Mammary epithelial cell (primary cell): Measurements from ENCODE around the gene TAF5L.

Experiments
- EZH2 ChIP-seq: IDR thresholded peaks from 2 replicates; pipeline ENCODE4 v1.6.1; 2012; ENCODE audit warnings: low read length, inconsistent platforms, borderline replicate concordance
- TF ChIP-seq, protein P1 (sequence below), 2 donors: IDR thresholded peaks in 1 of 2; conservative IDR thresholded peaks in 1 of 2; 2 replicates each; pipeline ENCODE4 v1.5.1; 2011 to 2012; ENCODE audit warnings: inconsistent platforms in 2 of 2, low read length in 2 of 2, mild to moderate bottlenecking in 2 of 2, control low read depth in 1 of 2, low read depth in 1 of 2; ENCODE audit not compliant: insufficient read depth in 1 of 2; ENCODE audit errors: extremely low read depth in 1 of 2

DNA sequence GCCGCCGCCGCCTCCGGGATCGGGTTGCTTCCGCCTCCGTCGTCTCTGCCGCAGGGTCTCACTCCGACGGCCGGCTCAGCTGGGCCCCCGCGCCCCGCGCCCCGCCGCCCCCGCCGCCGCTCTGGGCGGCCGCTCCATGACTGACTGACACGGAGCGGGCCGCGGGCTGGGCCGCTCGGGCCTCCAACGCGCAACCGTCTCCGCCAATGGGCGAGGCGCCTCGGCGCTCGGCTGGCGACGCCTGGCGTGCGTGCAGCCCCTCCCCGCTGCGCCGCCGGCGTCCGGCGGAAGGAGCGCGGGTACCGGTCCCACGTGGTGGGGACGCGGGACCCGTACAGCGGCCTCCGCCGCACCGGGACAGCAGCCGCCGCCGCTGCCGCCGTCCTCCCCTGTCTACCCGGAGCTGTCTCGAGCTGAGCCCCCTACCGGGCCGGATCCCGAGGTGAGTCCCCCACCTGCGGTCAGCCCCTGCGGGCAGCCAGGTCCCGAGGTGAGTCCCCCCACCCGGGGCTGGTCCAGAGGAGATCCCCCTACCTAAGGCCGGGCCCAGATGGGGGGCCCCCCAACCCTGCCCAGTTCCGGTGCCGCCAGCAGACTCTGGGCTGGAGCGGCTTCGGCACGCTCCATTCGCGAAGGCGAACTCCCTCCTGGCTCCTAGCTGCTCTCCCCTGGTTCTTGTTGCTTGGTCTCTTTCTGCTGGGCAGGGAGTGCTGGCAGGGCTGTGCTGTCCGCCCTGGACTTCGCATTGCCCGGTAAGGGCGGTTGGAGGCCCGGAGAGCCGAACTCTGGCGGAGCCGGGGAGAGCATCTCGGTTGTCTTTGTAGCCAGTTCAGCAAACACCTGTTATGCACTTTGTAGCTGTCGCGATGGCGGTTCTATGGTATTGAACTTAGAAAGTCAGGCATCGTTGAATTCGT lies at the start of gene TAF5L, which contains the start of gene URB2:
- TF ChIP-seq, protein P1, sequence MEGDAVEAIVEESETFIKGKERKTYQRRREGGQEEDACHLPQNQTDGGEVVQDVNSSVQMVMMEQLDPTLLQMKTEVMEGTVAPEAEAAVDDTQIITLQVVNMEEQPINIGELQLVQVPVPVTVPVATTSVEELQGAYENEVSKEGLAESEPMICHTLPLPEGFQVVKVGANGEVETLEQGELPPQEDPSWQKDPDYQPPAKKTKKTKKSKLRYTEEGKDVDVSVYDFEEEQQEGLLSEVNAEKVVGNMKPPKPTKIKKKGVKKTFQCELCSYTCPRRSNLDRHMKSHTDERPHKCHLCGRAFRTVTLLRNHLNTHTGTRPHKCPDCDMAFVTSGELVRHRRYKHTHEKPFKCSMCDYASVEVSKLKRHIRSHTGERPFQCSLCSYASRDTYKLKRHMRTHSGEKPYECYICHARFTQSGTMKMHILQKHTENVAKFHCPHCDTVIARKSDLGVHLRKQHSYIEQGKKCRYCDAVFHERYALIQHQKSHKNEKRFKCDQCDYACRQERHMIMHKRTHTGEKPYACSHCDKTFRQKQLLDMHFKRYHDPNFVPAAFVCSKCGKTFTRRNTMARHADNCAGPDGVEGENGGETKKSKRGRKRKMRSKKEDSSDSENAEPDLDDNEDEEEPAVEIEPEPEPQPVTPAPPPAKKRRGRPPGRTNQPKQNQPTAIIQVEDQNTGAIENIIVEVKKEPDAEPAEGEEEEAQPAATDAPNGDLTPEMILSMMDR (conservative IDR thresholded peaks at IDR 0.05 in 1 of 2, IDR thresholded peaks at IDR 0.05 in 1 of 2; ENCODE audit: extremely low read depth in 1 of 2, insufficient read depth in 1 of 2, low read depth in 1 of 2, low read length in 2 of 2): no peak
- no peak for TF ChIP-seq EZH2
